ENCODE data around the gene SAMD13. TPM values are rescaled to one million over a fixed set of nuclear protein-coding genes. Genes with fewer than 3 reads are reported as not detected.

The SAMD13 gene
- total RNA-seq, 3 donors from 2014 or later, result 2.1 to 3.1 (median 2.6) TPM

DNA sequence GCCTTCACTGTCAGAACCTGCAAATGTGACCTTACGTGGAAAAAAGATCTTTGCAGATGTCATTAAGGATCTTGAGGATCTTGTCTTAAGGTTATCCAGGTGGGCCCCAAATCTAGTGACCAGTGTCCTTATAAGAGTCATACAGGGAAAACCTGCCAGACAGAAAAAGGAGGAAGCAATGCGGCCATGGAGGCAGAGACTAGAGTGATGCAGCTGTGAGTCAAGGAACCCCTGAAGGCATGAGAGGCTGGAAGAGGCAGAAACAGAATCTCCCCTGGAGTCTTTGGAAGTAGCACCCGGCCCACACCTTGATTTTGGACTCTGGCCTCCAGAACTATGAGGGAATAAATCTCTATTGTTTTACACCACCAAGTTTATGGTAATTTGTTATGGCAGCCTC, 60.3 kb downstream of the SAMD13 start:
- no peak overlapping the region for H3K4me3 ChIP-seq
- intact Hi-C loops (cut with DNase I; ENCODE audit: low total_unique reads), result no loop called here

DNA sequence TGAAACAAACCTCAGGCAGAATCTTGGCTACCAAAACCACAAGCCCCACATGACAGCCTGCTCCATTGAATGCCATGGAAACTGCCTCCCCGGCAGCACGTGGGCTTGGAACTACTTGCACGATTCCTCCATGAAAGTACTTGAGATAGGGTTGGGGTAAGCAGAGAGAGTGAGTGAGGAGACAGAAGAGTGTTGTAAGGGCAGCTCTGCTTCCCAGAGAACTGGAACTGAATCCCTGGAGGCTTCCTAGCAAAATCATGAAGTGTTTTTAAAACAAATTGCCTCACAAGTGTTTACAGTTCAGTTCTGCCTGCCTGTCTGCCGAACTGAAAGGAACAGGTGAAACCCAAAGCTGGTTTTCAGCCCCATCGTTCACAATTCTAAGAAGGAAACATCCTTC, 61.5 kb downstream of the SAMD13 start:
- intact Hi-C loops (cut with DNase I; ENCODE audit: low total_unique reads), result no loop called here
- H3K27ac ChIP-seq, result peak overlapping the region; percentile 42 to 53
- no peak for DNase-seq (ENCODE audit: low spot score in 2 of 2)
- no peaks in the 10 kb centered on the region for H3K9me3 ChIP-seq
- H3K27me3 ChIP-seq, result no peaks in the 10 kb centered on the region
- TF ChIP-seq POLR2AphosphoS5 (IDR thresholded peaks at IDR 0.05), result no peak
- no peak for TF ChIP-seq POLR2A (IDR thresholded peaks at IDR 0.05)
- TF ChIP-seq, protein P1, sequence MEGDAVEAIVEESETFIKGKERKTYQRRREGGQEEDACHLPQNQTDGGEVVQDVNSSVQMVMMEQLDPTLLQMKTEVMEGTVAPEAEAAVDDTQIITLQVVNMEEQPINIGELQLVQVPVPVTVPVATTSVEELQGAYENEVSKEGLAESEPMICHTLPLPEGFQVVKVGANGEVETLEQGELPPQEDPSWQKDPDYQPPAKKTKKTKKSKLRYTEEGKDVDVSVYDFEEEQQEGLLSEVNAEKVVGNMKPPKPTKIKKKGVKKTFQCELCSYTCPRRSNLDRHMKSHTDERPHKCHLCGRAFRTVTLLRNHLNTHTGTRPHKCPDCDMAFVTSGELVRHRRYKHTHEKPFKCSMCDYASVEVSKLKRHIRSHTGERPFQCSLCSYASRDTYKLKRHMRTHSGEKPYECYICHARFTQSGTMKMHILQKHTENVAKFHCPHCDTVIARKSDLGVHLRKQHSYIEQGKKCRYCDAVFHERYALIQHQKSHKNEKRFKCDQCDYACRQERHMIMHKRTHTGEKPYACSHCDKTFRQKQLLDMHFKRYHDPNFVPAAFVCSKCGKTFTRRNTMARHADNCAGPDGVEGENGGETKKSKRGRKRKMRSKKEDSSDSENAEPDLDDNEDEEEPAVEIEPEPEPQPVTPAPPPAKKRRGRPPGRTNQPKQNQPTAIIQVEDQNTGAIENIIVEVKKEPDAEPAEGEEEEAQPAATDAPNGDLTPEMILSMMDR (IDR thresholded peaks at IDR 0.05), result no peak
- no peaks in the 10 kb centered on the region for H3K36me3 ChIP-seq
- no peaks in the 10 kb centered on the region for H3K4me1 ChIP-seq
- no peak overlapping the region for H3K4me3 ChIP-seq

More for the DNA sequence above, 60.3 kb downstream of the SAMD13 start:
- no peak overlapping the region for H3K27ac ChIP-seq
- no peaks in the 10 kb centered on the region for H3K9me3 ChIP-seq
- TF ChIP-seq, protein P1 (IDR thresholded peaks at IDR 0.05), result no peak
- no peak for DNase-seq (ENCODE audit: low spot score in 2 of 2)
- no peaks in the 10 kb centered on the region for H3K27me3 ChIP-seq
- no peaks in the 10 kb centered on the region for H3K36me3 ChIP-seq
- no peaks in the 10 kb centered on the region for H3K4me1 ChIP-seq

DNA sequence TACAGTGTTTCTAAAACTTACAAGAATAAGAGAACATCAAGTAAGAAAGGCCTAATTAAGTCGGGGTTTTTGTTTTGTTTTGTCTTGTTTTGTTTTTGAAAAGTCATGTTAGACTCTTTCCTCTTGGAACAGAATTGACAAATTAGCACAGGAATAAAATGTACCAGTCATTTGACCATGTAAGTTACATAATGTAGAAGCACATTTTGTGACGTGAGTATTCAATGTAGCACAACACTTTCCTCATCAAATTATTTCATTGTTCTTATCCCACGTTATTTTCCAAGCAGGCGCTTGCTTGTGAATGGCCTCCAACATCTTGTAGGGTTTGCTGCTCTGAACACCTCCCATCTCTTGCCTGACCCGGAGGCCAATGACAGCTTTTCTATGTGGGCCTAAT, 62.1 kb downstream of the SAMD13 start:
- Histone ChIP-seq H3K4me1 (no peaks in the 10 kb centered on the region), H3K9me3 (no peaks in the 10 kb centered on the region), H3K36me3 (no peaks in the 10 kb centered on the region), H3K27me3 (no peaks in the 10 kb centered on the region), H3K27ac (peak overlapping the region; percentile 45 to 53), H3K4me3 (no peak overlapping the region)
- DNase-seq (ENCODE audit: low spot score in 2 of 2), result no peak
- TF ChIP-seq, protein P1 (IDR thresholded peaks at IDR 0.05), result no peak
- TF ChIP-seq POLR2A (IDR thresholded peaks at IDR 0.05) (no peak), POLR2AphosphoS5 (IDR thresholded peaks at IDR 0.05) (no peak)
- intact Hi-C loops (cut with DNase I; ENCODE audit: low total_unique reads), result no loop called here

DNA sequence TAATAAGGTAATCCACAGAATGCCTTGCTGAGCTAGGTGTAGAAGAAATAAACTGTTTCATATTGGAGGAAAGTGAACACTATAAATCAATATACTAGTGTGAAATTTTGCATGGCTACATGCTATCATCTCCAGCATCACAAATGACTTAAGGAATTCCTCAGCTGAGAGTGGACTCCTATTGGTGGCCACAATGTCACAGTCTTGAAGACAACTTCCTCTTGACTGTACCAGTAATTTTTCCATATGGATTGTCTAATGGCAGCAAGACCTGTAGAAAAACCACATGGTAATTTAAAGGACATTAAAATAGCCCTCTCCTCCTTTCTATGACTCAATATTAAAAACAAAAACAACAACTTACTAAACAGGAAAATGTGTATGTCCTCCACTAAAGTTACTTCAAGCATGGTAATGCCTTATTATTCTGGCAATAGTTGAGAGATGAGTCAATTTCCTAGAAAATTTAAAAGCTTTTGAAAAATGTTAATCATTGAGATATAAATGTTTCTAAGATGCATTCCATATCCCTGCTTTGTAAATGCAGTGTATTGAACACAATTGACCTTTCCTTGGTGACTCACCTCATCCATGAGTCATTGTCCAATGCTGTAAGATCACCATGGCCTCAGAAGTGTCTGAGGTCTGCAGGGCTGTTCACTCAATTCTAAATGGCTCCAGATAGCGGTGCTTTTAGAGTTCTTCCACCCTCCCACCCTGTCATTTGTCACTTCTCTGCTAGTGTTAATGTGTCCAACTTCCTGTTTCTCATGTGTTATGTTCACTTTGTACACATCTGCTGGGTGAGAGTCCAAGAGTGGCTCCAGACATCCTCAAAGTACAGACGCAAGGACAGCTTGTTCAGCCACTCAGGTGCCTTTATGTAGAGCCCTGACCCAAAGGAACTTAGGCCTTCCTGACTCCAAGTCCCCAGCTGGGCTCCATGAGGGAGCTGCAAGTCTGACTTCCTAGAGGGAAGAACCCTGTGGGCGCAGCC, 64.0 kb downstream of the SAMD13 start:
- H3K27me3 ChIP-seq, result no peaks in the 10 kb centered on the region
- peak overlapping the region; percentile 60 to 62 for H3K27ac ChIP-seq
- TF ChIP-seq, protein P1 (IDR thresholded peaks at IDR 0.05), result no peak
- TF ChIP-seq POLR2A (IDR thresholded peaks at IDR 0.05), result no peak
- no peak for TF ChIP-seq POLR2AphosphoS5 (IDR thresholded peaks at IDR 0.05)
- no peaks in the 10 kb centered on the region for H3K36me3 ChIP-seq
- H3K9me3 ChIP-seq, result no peaks in the 10 kb centered on the region
- DNase-seq (ENCODE audit: low spot score in 2 of 2), result no peak
- H3K4me3 ChIP-seq, result no peak overlapping the region
- intact Hi-C loops (cut with DNase I; ENCODE audit: low total_unique reads), result no loop called here
- no peaks in the 10 kb centered on the region for H3K4me1 ChIP-seq

DNA sequence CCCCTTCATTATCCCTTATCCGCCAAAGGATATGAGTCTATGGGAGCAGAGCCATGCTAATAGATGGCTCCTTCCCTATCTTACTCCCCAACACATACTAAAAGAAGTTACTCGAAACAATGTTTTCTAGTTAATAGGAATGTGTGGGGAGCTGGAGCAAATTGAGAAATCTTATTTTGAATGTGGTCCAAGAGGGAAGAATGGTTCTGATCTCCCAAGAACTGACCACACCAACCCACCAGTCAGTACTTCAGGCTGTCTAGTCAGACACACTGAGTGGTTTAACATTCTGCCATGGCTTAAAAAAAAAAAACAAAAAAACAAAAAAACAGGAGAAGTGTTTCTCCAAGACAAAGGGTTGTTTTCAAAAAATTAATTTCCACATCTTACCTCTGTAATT, 65.3 kb downstream of the SAMD13 start:
- Histone ChIP-seq H3K27ac (peak overlapping the region; percentile 62 to 66), H3K4me3 (no peak overlapping the region), H3K9me3 (no peaks in the 10 kb centered on the region), H3K4me1 (no peaks in the 10 kb centered on the region), H3K27me3 (no peaks in the 10 kb centered on the region), H3K36me3 (no peaks in the 10 kb centered on the region)
- intact Hi-C loops (cut with DNase I; ENCODE audit: low total_unique reads), result no loop called here
- TF ChIP-seq, protein P1 (IDR thresholded peaks at IDR 0.05), result no peak
- TF ChIP-seq POLR2A (IDR thresholded peaks at IDR 0.05) (no peak), POLR2AphosphoS5 (IDR thresholded peaks at IDR 0.05) (no peak)
- DNase-seq (ENCODE audit: low spot score in 2 of 2), result no peak
